Mononuclear cell (primary cell): ENCODE measurements around the gene GRM4. TPM values are rescaled to one million over a fixed set of nuclear protein-coding genes. Genes with fewer than 3 reads are reported as not detected.
A peak's percentile ranks its signal among the peaks of the same experiment; 100 is the strongest.
"Not testable (repeated sequence)": the region's sequence is repeated elsewhere in the genome, so short reads cannot be mapped to it uniquely, and the experiment has no call there.

ENCODE experiments used
- H3K27me3 ChIP-seq: 2 replicates; pipeline ENCODE4 v1.6.0; 2011; ENCODE audit warnings: low read length, control low read depth; ENCODE audit not compliant: insufficient read depth
- H3K4me1 ChIP-seq: 2 replicates; pipeline ENCODE4 v1.5.1; 2011; ENCODE audit warnings: mild to moderate bottlenecking, low read length, control low read depth; ENCODE audit not compliant: insufficient read depth
- H3K4me3 ChIP-seq: 2 replicates; pipeline ENCODE4 v1.5.1; 2011; ENCODE audit warnings: mild to moderate bottlenecking, low read length, moderate library complexity
- H3K9me3 ChIP-seq: 2 replicates; pipeline ENCODE4 v1.5.1; 2011; ENCODE audit warnings: low read depth, mild to moderate bottlenecking, control low read depth, low read length
- total RNA-seq: library from RNA; depleted of rRNA; stranded (reverse); fragments of >200 nt; gene quantifications from one replicate; pipeline ENCODE4 v1.2.3, GENCODE V29; 2012

The GRM4 gene
- under 0.01 TPM for total RNA-seq

DNA sequence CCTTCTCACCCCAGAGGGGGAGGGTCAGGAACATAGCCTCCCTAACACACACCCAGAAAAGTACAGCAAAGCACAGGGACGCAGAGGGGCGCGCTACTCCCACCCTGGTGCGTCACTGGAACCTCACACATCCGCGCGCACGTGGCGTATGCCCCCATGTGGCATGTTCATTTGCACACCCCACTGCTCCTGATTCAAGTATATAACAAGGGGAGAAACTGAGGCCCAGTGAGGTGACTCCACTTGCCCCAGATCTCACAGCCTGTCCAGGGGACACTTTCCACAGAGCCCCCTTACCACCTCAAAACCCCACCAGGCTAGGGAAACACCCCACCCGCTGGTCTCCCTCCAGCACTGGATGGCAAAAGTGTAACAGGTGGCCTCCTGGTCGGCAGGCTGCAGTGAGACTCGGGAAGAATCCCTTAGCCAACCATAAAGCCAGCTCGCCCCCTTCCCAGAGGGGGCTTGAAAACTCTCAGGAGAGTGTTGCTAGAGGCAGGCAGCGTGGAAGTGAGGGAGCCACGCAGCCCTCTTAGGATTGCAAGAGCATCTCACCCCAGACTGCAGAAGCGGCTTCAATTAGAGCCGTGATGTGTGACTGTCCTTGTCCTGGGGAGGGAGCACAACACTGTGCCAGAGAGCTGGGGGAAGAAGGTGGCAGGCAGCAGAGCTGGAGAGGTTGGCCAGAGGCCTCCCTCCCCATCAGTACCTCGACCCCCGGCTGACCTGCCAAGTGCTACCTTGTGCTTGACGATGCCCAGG, at the start of gene GRM4:
Gene GRM4, minus strand, starts transcription at position 67 of the 762 bp plus-strand sequence. CDS start 12,591 bp downstream, outside the sequence.
- no peak within 1 kb of the TSS for H3K4me3 ChIP-seq
- peaks cover 67% of the 10 kb centered on the region for H3K27me3 ChIP-seq
- H3K4me1 ChIP-seq = peaks cover 18% of the 10 kb centered on the region
- H3K9me3 ChIP-seq = no peaks in the 10 kb centered on the region

DNA sequence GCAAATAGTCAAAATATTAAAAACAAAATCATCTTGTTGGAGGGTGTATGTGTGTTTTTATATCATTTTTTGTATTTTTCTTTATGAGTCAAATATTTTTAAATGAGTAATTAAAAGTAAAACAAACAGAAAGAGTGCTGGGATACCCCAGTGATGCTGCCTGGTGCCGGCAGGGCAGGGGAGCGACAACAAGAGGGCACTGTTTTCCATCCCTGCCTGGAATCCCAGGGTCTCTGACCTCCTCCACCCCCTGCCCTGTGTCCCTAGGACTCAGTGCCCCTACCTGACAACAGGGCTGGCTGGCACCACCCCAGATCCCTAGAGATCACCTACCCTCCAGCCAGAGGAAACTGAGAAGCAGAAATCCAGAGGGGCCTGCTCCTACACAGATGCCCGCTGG, 48.9 kb upstream of the GRM4 start:
- no peak overlapping the region for H3K4me3 ChIP-seq
- peaks cover 22% of the 10 kb centered on the region for H3K4me1 ChIP-seq
- H3K27me3 ChIP-seq = no peaks in the 10 kb centered on the region
- H3K9me3 ChIP-seq = no peaks in the 10 kb centered on the region

DNA sequence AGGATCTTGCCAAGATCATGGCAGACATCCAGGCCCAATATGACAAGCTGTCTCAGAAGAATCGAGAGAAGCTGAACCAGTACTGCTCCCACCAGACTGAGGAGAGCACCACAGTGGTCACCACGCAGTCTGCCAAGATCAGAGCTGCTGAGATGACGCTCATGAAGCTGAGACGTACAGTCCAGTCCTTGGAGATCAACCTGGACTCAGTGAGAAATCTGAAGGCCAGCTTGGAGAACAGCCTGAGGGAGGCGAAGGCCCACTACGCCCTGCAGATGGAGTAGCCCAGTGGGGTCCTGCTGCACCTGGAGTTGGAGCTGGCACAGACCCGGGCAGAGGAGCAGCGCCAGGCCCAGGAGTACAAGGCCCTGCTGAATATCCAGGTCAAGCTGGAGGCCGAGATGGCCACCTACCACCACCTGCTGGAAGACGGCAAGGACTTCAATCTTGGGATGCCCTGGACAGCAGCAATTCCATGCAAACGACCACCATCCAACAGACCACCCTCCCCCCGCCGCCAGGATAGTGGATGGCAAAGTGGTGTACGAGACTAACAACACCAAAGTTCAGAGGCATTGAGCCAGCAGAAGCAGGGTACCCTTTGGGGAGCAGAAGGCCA, 44.7 kb upstream of the GRM4 start:
- Histone ChIP-seq H3K4me3 (no peak overlapping the region), H3K4me1 (peaks cover 14% of the 10 kb centered on the region), H3K27me3 (no peaks in the 10 kb centered on the region), H3K9me3 (no peaks in the 10 kb centered on the region)

- H3K27me3 ChIP-seq = no peaks in the 10 kb centered on the region
- no peaks in the 10 kb centered on the region for H3K9me3 ChIP-seq
Observed at GRCh38 chr6:34189806-34190503, 44.1 kb upstream of the GRM4 start.

DNA sequence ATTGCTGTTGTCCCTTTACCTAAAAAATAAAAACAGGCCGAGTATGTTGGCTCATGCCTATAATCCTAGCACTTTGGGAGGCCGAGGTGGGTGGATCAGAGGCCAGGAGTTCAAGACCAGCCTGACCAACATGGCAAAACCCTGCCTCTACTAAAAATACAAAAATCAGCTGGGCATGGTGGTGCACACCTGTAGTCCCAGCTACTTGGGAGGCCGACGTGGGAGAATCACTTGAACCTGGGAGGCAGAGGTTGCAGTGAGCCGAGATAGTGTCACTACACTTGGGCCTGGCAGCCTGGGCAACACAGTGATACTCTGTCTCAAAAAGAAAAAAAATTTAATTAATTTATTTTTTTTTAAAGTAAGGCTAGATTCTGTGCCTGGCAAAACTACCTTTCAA, 38.8 kb upstream of the GRM4 start:
- peaks cover 27% of the 10 kb centered on the region for H3K4me1 ChIP-seq
- H3K27me3 ChIP-seq, H3K9me3 ChIP-seq, H3K4me3 ChIP-seq: not testable (repeated sequence)

More at GRCh38 chr6:34189806-34190503, 44.1 kb upstream of the GRM4 start:
- Histone ChIP-seq H3K4me3 (no peak overlapping the region), H3K4me1 (peaks cover 14% of the 10 kb centered on the region)

DNA sequence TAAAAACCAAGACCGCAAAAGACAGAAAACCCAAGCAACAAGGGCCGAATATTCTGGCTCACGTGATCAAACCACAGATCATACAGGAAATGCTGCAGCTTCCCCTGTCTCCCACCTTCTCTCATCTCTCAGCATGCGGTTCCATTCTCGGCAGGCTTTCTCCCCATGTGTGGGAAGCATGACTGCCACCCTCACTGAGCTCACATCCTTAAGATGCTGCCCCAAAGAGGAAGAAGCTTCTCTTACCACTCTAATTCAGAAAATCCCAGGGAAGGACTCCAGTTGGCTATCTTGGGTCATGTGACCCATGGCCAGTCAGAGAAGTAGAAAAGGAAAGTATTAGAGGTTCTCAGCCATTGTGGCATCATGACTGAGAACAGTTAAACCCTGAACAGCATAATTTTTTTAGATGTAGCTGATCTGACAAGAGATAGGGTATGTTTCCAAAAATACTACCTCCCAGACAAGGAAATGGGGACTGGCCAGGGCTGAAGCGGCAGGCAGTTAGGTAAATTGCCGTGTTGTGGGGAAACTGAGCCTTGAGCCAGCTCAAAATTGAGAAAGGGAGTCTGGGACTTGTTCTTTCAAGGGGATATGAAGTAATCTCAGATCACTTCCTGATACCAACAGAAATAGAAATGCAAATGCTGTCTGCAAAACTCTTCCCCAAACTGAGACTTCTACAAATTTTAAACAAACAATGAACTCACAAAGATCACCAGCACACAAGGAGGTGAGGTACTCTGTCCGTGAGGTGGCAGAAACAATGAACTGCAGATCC, 37.1 kb upstream of the GRM4 start:
- no peaks in the 10 kb centered on the region for H3K27me3 ChIP-seq
- no peaks in the 10 kb centered on the region for H3K9me3 ChIP-seq
- peaks cover 25% of the 10 kb centered on the region for H3K4me1 ChIP-seq
- H3K4me3 ChIP-seq = peak overlapping the region; percentile 3

- Histone ChIP-seq H3K9me3 (no peaks in the 10 kb centered on the region), H3K4me1 (peaks cover 25% of the 10 kb centered on the region), H3K27me3 (no peaks in the 10 kb centered on the region), H3K4me3 (no peak overlapping the region)
Observed at GRCh38 chr6:34181908-34182307, 36.0 kb upstream of the GRM4 start.

GRCh38 chr6:34179106-34179720, 33.3 kb upstream of the GRM4 start:
- H3K4me1 ChIP-seq = peaks cover 25% of the 10 kb centered on the region
- no peaks in the 10 kb centered on the region for H3K9me3 ChIP-seq
- H3K4me3 ChIP-seq = no peak overlapping the region
- H3K27me3 ChIP-seq = no peaks in the 10 kb centered on the region

DNA sequence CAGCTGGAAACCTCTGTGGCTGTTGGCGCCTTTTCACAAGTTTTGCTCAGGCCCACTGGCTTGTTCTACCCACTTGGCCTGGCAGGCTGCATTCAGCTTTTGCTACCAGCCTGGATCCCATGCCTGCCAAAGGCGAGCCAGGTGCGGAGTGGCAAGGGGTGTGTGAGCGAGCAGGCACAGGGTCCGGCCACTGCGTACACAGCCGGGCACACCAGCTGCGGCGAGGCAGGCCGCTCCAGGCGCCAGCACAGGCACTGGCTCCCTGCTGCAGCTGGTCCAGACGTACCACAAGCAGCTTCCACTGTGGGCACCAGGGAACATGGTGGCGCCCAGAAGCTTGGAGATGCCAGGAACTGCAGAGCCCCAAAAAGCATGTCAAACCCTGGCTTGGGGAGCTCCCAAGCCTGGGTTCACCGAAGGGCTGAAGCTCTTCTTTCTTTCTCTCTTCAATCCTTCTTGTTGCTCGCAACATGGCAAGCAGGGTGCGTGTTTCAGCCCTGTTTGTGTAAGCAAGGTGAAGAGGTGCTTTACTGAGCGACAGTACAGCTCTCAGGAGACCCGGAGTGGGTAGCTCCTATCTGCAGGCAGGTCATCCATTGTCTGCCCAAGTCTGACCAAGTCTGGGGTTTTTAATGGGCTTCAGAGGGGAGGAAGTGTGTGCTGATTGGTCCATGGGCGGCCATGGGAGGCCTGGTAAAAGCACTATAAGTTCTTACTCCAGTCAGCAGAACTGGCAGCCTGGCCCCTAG, 32.6 kb upstream of the GRM4 start:
- peaks cover 21% of the 10 kb centered on the region for H3K4me1 ChIP-seq

GRCh38 chr6:34177181-34177591, 31.3 kb upstream of the GRM4 start:
- Histone ChIP-seq H3K27me3 (no peaks in the 10 kb centered on the region), H3K4me3 (no peak overlapping the region), H3K4me1 (peaks cover 8% of the 10 kb centered on the region), H3K9me3 (no peaks in the 10 kb centered on the region)

More for the DNA sequence above, 32.6 kb upstream of the GRM4 start:
- no peaks in the 10 kb centered on the region for H3K27me3 ChIP-seq
- no peak overlapping the region for H3K4me3 ChIP-seq
- no peaks in the 10 kb centered on the region for H3K9me3 ChIP-seq

DNA sequence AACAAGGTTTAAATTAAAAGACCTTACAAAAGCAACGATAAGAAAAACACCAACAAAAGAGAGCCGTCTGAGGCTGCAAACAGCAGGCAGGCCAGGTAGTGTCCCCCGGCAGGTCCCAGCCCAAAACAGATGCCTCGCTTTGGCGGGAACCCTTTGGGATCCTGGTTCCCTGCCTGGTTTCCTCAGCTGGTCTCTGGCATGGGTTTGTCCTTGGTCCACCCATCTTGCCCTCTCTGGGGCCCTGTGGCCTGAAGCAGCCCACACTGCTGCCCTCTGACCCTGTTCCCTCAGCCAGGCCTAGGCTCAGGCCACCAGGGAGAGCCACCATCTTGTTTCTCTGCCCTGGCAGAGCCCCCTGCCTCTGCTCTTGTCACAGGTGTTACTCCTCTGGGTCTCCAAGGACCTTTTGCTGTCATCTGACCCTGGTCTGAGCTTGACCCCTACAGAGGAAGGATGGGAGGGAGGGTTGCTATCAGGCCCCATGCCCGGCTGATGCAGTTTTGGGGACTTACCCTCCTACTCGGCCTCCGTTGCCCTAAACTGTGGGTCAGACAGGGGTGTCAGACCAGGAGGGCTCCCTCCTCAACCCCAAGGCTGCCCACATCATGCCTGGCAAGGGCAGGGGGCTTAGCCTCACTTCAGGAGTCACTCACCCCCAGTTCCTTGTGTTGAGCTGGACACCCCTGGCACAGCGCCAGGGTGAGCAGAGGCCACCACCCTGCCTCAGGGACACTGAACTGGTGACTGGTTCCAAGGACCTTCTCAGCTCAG, 30.6 kb upstream of the GRM4 start:
- Histone ChIP-seq H3K4me3 (no peak overlapping the region), H3K4me1 (peaks cover under 1% of the 10 kb centered on the region), H3K9me3 (no peaks in the 10 kb centered on the region), H3K27me3 (no peaks in the 10 kb centered on the region)

DNA sequence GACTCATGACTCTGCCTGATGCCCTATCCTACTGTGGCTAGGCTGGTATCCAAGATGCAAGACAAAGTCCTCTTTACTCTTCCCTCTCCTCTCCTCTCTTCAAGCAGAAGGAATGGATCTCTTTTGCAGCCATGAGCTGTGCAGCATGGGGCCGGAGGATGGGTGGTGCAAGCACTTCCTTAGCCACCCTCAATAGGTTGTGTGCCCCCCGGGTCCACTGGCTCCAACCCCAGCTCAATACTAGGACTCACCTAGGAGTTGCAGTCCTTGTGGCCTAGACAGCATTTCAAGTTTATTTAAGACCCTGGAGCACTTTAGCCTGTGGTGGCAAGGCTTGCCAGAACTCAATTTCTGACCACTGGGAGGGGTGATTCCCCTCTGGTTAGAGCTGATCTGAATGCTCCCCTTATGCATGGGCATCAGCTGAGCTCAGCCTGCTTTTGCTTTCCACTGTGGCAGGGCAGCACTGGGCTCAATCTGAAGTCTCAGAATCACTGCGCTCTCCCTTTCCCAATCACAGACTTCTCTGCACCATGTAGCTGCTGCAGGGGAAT, 29.0 kb upstream of the GRM4 start:
- no peak overlapping the region for H3K4me3 ChIP-seq
- H3K9me3 ChIP-seq = no peaks in the 10 kb centered on the region
- H3K4me1 ChIP-seq = no peaks in the 10 kb centered on the region
- no peaks in the 10 kb centered on the region for H3K27me3 ChIP-seq
